Astrocyte (in vitro differentiated cells and primary cell): Measurements from ENCODE around the gene ATG9B. TPM values are rescaled to one million over a fixed set of nuclear protein-coding genes. Genes with fewer than 3 reads are reported as not detected.
A peak's percentile ranks its signal among the peaks of the same experiment; 100 is the strongest.

Source experiments
- DNase-seq: peaks from one replicate; pipeline ENCODE4 v3.0.0-alpha.2; 2010; ENCODE audit warnings: low read depth
- FAIRE-seq: peaks from 2 replicates; lab custom pipeline; 2011; peaks lifted over from hg19 to GRCh38; lab: Jason Lieb, UNC
- H2AFZ ChIP-seq: 2 replicates; pipeline ENCODE4 v1.6.0; 2012; ENCODE audit warnings: low read depth, low read length, inconsistent platforms
- H3K27ac ChIP-seq: 2 replicates; pipeline ENCODE4 v1.5.1; 2011; ENCODE audit warnings: low read depth, low read length, inconsistent platforms
- H3K27me3 ChIP-seq: 2 replicates; pipeline ENCODE4 v1.6.0; 2011; ENCODE audit warnings: low read length, inconsistent platforms; ENCODE audit not compliant: insufficient read depth
- H3K36me3 ChIP-seq: 2 replicates; pipeline ENCODE4 v1.5.1; 2011; ENCODE audit warnings: low read length, inconsistent platforms; ENCODE audit not compliant: insufficient read depth
- H3K4me1 ChIP-seq: 2 replicates; pipeline ENCODE4 v1.5.1; 2011; ENCODE audit warnings: low read length, inconsistent platforms; ENCODE audit not compliant: insufficient read depth
- H3K4me2 ChIP-seq: 2 replicates; pipeline ENCODE4 v1.6.0; 2012; ENCODE audit warnings: low read length, inconsistent platforms
- H3K4me3 ChIP-seq: 2 replicates; pipeline ENCODE4 v1.5.1; 2011; ENCODE audit warnings: low read depth, mild to moderate bottlenecking, low read length, inconsistent platforms; ENCODE audit not compliant: insufficient read depth
- H3K79me2 ChIP-seq: 2 replicates; pipeline ENCODE4 v1.6.0; 2012; ENCODE audit warnings: mild to moderate bottlenecking, low read length, inconsistent platforms; ENCODE audit not compliant: insufficient read depth
- H3K9ac ChIP-seq: 2 replicates; pipeline ENCODE4 v1.6.0; 2012; ENCODE audit warnings: mild to moderate bottlenecking, low read length, inconsistent platforms
- H3K9me3 ChIP-seq: 2 replicates; pipeline ENCODE4 v1.5.1; 2012; ENCODE audit warnings: low read depth, mild to moderate bottlenecking, low read length, inconsistent platforms; ENCODE audit not compliant: insufficient read depth
- H4K20me1 ChIP-seq: 2 replicates; pipeline ENCODE4 v1.6.0; 2012; ENCODE audit warnings: low read length, inconsistent platforms; ENCODE audit not compliant: insufficient read depth
- H3K27ac Mint-ChIP-seq: one replicate; pipeline ENCODE4 v1.8.0; 2021; ENCODE audit warnings: mild to moderate bottlenecking, mixed read lengths; ENCODE audit not compliant: unreplicated experiment
- H3K27me3 Mint-ChIP-seq: one replicate; pipeline ENCODE4 v1.8.0; 2021; ENCODE audit warnings: low read depth, mixed read lengths; ENCODE audit not compliant: unreplicated experiment
- H3K36me3 Mint-ChIP-seq: one replicate; pipeline ENCODE4 v1.8.0; 2021; ENCODE audit warnings: low read depth, mixed read lengths; ENCODE audit not compliant: unreplicated experiment
- H3K4me1 Mint-ChIP-seq: one replicate; pipeline ENCODE4 v1.8.0; 2021; ENCODE audit warnings: low read depth, mixed read lengths; ENCODE audit not compliant: unreplicated experiment
- H3K4me3 Mint-ChIP-seq: one replicate; pipeline ENCODE4 v1.8.0; 2021; ENCODE audit warnings: mild to moderate bottlenecking, moderate library complexity, mixed read lengths; ENCODE audit not compliant: unreplicated experiment
- H3K9me3 Mint-ChIP-seq: one replicate; pipeline ENCODE4 v1.8.0; 2021; ENCODE audit warnings: mild to moderate bottlenecking, mixed read lengths; ENCODE audit not compliant: unreplicated experiment
- EZH2 ChIP-seq: IDR thresholded peaks from 2 replicates; pipeline ENCODE4 v1.6.1; 2012; ENCODE audit warnings: mild to moderate bottlenecking, low read length, inconsistent platforms; ENCODE audit not compliant: insufficient read depth
- total RNA-seq: library from RNA; stranded (reverse); gene quantifications from 2 replicates; pipeline ENCODE4 v1.2.1, GENCODE V29; 2021
- TF ChIP-seq, protein P1 (sequence below): IDR thresholded peaks from 2 replicates; pipeline ENCODE4 v1.5.1; 2011; ENCODE audit warnings: low read depth, mild to moderate bottlenecking, inconsistent platforms, low read length, moderate library complexity; ENCODE audit not compliant: insufficient read depth

ATG9B gene
- total RNA-seq, 1 donor from 2014 or later = 2.2 TPM

DNA sequence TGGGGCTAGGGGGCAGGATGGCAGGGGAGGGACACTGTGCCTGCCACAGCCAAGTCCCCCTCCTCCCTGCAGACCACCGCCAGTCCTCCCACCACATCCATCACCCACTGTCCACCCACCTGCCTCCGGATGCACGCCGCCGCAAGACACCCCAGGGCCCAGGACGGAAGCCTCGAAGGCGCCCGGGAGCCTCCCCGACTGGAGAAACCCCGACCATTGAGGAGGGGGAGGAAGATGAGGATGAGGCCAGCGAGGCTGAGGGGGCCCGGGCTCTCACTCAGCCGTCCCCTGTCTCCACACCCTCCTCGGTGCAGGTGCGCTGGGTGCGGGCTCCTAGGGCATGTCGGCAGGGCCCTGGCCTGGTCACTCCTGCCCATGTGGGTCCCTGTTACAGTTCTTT is 40.2 kb upstream of the ATG9B start:
- Histone ChIP-seq H3K36me3 (peaks cover 27% of the 10 kb centered on the region), H4K20me1 (peaks cover 75% of the 10 kb centered on the region), H3K4me3 (no peak overlapping the region), H3K9me3 (no peaks in the 10 kb centered on the region), H3K4me2 (no peak overlapping the region), H3K27ac (no peak overlapping the region), H3K79me2 (peaks cover 57% of the 10 kb centered on the region), H2AFZ (no peak overlapping the region), H3K27me3 (no peaks in the 10 kb centered on the region), H3K9ac (no peak overlapping the region), H3K4me1 (peaks cover 35% of the 10 kb centered on the region)
- DNase-seq (no peak), FAIRE-seq (no peak)
- no peaks in the 10 kb centered on the region for H3K9me3 Mint-ChIP-seq
- no peak overlapping the region for H3K4me3 Mint-ChIP-seq
- peaks cover 19% of the 10 kb centered on the region for H3K4me1 Mint-ChIP-seq
- TF ChIP-seq, protein P1, sequence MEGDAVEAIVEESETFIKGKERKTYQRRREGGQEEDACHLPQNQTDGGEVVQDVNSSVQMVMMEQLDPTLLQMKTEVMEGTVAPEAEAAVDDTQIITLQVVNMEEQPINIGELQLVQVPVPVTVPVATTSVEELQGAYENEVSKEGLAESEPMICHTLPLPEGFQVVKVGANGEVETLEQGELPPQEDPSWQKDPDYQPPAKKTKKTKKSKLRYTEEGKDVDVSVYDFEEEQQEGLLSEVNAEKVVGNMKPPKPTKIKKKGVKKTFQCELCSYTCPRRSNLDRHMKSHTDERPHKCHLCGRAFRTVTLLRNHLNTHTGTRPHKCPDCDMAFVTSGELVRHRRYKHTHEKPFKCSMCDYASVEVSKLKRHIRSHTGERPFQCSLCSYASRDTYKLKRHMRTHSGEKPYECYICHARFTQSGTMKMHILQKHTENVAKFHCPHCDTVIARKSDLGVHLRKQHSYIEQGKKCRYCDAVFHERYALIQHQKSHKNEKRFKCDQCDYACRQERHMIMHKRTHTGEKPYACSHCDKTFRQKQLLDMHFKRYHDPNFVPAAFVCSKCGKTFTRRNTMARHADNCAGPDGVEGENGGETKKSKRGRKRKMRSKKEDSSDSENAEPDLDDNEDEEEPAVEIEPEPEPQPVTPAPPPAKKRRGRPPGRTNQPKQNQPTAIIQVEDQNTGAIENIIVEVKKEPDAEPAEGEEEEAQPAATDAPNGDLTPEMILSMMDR = no peak
- TF ChIP-seq EZH2 = no peak
- H3K27ac Mint-ChIP-seq = no peak overlapping the region
- peaks cover 11% of the 10 kb centered on the region for H3K36me3 Mint-ChIP-seq
- H3K27me3 Mint-ChIP-seq = no peaks in the 10 kb centered on the region

DNA sequence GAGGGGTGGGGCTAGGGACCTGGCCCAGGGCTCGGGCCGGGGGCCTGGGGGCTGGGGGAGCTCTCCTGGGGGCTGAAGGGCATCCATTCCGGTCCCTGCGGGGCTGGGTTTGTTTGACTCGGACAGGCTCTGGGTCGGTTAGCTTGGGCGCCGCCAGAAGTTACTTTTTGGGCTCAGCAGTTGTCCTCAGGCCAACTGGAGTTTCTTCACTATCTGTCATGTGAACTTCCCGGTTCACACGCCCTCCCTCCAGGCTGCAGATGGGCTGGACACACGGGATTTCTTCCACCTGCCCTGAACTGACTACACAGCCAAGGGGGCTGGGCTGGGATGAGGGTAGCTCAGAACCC is 38.9 kb upstream of the ATG9B start:
- no peak for FAIRE-seq
- H3K79me2 ChIP-seq = peaks cover 53% of the 10 kb centered on the region
- H3K4me1 Mint-ChIP-seq = peaks cover 27% of the 10 kb centered on the region
- TF ChIP-seq EZH2 = no peak
- TF ChIP-seq, protein P1 = no peak
- no peaks in the 10 kb centered on the region for H3K27me3 ChIP-seq
- DNase-seq = peak; percentile 57
- H3K9me3 ChIP-seq = no peaks in the 10 kb centered on the region
- peak overlapping the region; percentile 94 for H3K27ac Mint-ChIP-seq
- peak overlapping the region; percentile 58 for H3K9ac ChIP-seq
- peaks cover 68% of the 10 kb centered on the region for H4K20me1 ChIP-seq
- peak overlapping the region; percentile 23 for H3K4me3 ChIP-seq
- H3K36me3 ChIP-seq = peaks cover 21% of the 10 kb centered on the region
- peak overlapping the region; percentile 51 for H3K27ac ChIP-seq
- H3K27me3 Mint-ChIP-seq = no peaks in the 10 kb centered on the region
- H3K36me3 Mint-ChIP-seq = peaks cover 11% of the 10 kb centered on the region
- H3K4me2 ChIP-seq = peak overlapping the region; percentile 77
- peak overlapping the region; percentile 79 for H3K4me3 Mint-ChIP-seq
- no peak overlapping the region for H2AFZ ChIP-seq
- peaks cover 45% of the 10 kb centered on the region for H3K4me1 ChIP-seq
- H3K9me3 Mint-ChIP-seq = no peaks in the 10 kb centered on the region

DNA sequence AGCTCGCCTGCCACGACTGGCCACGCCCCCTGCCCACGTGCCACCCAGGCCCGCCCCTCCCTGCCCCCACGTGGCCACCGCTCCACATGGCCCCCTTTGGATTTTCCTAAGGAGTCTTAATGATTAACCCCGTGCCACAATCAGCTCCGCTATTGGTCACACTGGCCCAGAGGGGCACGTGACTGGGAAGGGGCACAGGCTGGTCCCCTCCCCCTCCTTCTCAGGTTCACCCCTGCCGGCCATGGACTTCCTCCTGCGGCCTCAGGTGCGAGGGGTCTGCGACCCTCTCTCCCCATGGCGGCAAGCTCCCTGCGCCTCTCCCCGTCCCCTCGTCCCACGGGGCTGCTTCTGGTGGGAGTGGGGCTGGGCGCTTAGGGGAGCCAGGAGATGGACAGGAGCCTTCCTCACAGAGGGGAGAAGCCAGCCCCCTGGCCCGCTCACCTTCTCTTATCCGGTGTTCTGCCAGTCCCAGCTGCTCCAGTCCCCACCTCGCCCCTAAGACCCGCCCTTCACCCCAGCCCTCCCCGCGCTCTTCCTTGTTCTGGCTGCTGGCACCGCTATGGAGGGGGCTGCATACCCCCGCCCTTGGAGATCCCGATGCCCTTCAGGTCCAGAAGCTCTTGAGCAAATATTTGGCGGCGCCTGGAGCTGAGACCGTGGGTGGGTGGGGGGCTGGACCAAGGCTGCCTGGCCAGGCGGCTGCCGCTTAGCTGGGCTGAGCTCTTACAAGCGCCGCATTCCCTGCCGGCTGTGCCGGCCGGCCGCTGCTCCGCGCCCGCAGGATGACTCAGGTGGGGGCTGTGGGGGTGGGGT is 38.3 kb upstream of the ATG9B start:
- DNase-seq (peak; percentile 75), FAIRE-seq (no peak)
- H3K36me3 Mint-ChIP-seq = peaks cover 8% of the 10 kb centered on the region
- peaks cover 53% of the 10 kb centered on the region for H3K79me2 ChIP-seq
- no peaks in the 10 kb centered on the region for H3K9me3 ChIP-seq
- peaks cover 18% of the 10 kb centered on the region for H3K36me3 ChIP-seq
- H3K27ac Mint-ChIP-seq = no peak overlapping the region
- H3K4me2 ChIP-seq = peak overlapping the region; percentile 91
- no peak overlapping the region for H2AFZ ChIP-seq
- peak overlapping the region; percentile 18 for H3K4me3 ChIP-seq
- H3K27ac ChIP-seq = peak overlapping the region; percentile 93
- H3K27me3 Mint-ChIP-seq = no peaks in the 10 kb centered on the region
- H3K4me3 Mint-ChIP-seq = peak overlapping the region; percentile 74
- H3K4me1 Mint-ChIP-seq = peaks cover 23% of the 10 kb centered on the region
- peak overlapping the region; percentile 67 for H3K9ac ChIP-seq
- TF ChIP-seq, protein P1 = no peak
- no peak for TF ChIP-seq EZH2
- H4K20me1 ChIP-seq = peaks cover 62% of the 10 kb centered on the region
- H3K4me1 ChIP-seq = peaks cover 48% of the 10 kb centered on the region
- no peaks in the 10 kb centered on the region for H3K27me3 ChIP-seq
- H3K9me3 Mint-ChIP-seq = no peaks in the 10 kb centered on the region
